Heart left ventricle (tissue), 16 donors: Measurements from ENCODE around the gene NCLN. TPM values are rescaled to one million over a fixed set of nuclear protein-coding genes. Genes with fewer than 3 reads are reported as not detected.
A peak's percentile ranks its signal among the peaks of the same experiment; 100 is the strongest.

Source experiments
- ATAC-seq, 4 donors: fragments of 200-7000 bp; cut with Tn5 transposase; one replicate each; pipeline ENCODE4 v1.9.1; 2020 to 2022; ENCODE audit warnings: moderate library complexity in 4 of 4, mild to moderate bottlenecking in 3 of 4, moderate number of reproducible peaks in 1 of 4
- DNase-seq, 5 donors: peaks; one replicate each; pipeline ENCODE4 v3.0.0-alpha.2; 2020
- H3K27ac ChIP-seq, 12 donors: fragments of 200-600 bp; sonication (generic) in 4 of 12; one replicate each; pipeline versions ENCODE4 v1.5.0 to v1.8.0; 2016 to 2022; ENCODE audit warnings: mild to moderate bottlenecking in 2 of 12
- H3K27me3 ChIP-seq, 9 donors: fragments of 200-600 bp; sonication (generic) in 2 of 9; one replicate each; pipeline versions ENCODE4 v1.5.1 to v1.8.0; 2016 to 2022; ENCODE audit warnings: mild to moderate bottlenecking in 3 of 9
- H3K36me3 ChIP-seq, 9 donors: fragments of 200-600 bp; sonication (generic) in 2 of 9; one replicate each; pipeline versions ENCODE4 v1.5.0 to v1.8.0; 2018 to 2022; ENCODE audit warnings: mild to moderate bottlenecking in 2 of 9
- H3K4me1 ChIP-seq, 12 donors: fragments of 200-600 bp; sonication (generic) in 4 of 12; one replicate each; pipeline versions ENCODE4 v1.5.0 to v1.8.0; 2016 to 2022; ENCODE audit warnings: mild to moderate bottlenecking in 3 of 12
- H3K4me3 ChIP-seq, 12 donors: fragments of 200-600 bp; sonication (generic) in 4 of 12; one replicate each; pipeline versions ENCODE4 v1.5.0 to v1.8.0; 2017 to 2022; ENCODE audit warnings: mild to moderate bottlenecking in 9 of 12, moderate library complexity in 4 of 12
- H3K9me3 ChIP-seq, 12 donors: fragments of 200-600 bp; sonication (generic) in 4 of 12; one replicate each; pipeline versions ENCODE4 v1.5.0 to v1.8.0; 2016 to 2022; ENCODE audit warnings: mild to moderate bottlenecking in 1 of 12
- CTCF ChIP-seq, 12 donors: fragments of 200-600 bp; sonication (generic) in 4 of 12; IDR thresholded peaks; one replicate each; pipeline versions ENCODE4 v1.5.0 to v1.8.0; 2018 to 2022; ENCODE audit warnings: antibody characterized with exemption in 12 of 12, mild to moderate bottlenecking in 5 of 12
- POLR2A ChIP-seq, 2 donors: fragments of 450-650 bp; IDR thresholded peaks; one replicate each; pipeline ENCODE4 v1.6.1; 2017; ENCODE audit warnings: antibody characterized with exemption in 2 of 2, mild to moderate bottlenecking in 2 of 2, moderate library complexity in 2 of 2
- WGBS, 4 donors: extraction: QIAGEN DNeasy Blood & Tissue Kit in 2 of 4; methylation state at CpG; one replicate each; pipeline versions ENCODE4 v1.1.5 to v1.1.7; 2013 to 2018; 5-methylcytosine and 5-hydroxymethylcytosine counted together
- intact Hi-C, 10 donors: fragments of 100-400 bp; cut with DNase I; formaldehyde crosslinking; loops; one replicate each; pipeline versions ENCODE4 v1.11.1 to v1.14.2; 2022
- polyA plus RNA-seq, 2 donors: library from polyadenylated mRNA; stranded (reverse); fragments of 200-250 nt; gene quantifications; one replicate each; pipeline ENCODE4 v1.2.3, GENCODE V29; 2013
- total RNA-seq, 9 donors: library from RNA; depleted of rRNA in 2 of 9; stranded (reverse); fragments of >200 nt in 2 of 9; fragmentation: NEBNext Ultra II Directional in 3 of 9; extraction: Animal tissue kit (Norgen Biotek cat#: 25700) in 3 of 9; gene quantifications; one replicate each; pipeline versions ENCODE4 v1.1.0 to v1.2.4, GENCODE V29; 2016 to 2023
- donor health status: ischemic (EF 13 %, LVEDD 7.1; RV severe dilation, severe dysfunction).
- donor health status: healthy with polysubstance abuse.
- donor health status: DM: no; HTN: yes; CAD: no.
- donor health status: DM: no; HTN: no; CAD: no.
- donor health status: ischemic (EF 25% LVEDD 6.9; RV normal size, moderate dysfunction).
- donor health status: ischemic (EF 25% LVEDD 5.7; RV mildly dilated, moderate dysfunction).
- donor health status: healthy.
- donor health status: DM: yes; HTN: yes; CAD: no.
- donor health status: ischemic (EF 35%, LVEDD 5.7; RV mildly dilated, moderate dysfunction).
- donor health status: nonischemic (EF 11% LVEDD 7.7; RV severe dilation, severe dysfunction).
- donor health status: DM: yes; HTN: yes; CAD: no.
- donor health status: PGD.
- donor health status: ischemic (EF 29% LVEDD 5.4; RV normal size, mild dysfunction).
- donor health status: nonischemic (EF 23%, LVEDD 6.1; RV moderate dilation, normal function).

Gene NCLN
- total and polyA plus RNA-seq, 11 donors, result 16.7 to 67.5 (median 26.4) TPM

DNA sequence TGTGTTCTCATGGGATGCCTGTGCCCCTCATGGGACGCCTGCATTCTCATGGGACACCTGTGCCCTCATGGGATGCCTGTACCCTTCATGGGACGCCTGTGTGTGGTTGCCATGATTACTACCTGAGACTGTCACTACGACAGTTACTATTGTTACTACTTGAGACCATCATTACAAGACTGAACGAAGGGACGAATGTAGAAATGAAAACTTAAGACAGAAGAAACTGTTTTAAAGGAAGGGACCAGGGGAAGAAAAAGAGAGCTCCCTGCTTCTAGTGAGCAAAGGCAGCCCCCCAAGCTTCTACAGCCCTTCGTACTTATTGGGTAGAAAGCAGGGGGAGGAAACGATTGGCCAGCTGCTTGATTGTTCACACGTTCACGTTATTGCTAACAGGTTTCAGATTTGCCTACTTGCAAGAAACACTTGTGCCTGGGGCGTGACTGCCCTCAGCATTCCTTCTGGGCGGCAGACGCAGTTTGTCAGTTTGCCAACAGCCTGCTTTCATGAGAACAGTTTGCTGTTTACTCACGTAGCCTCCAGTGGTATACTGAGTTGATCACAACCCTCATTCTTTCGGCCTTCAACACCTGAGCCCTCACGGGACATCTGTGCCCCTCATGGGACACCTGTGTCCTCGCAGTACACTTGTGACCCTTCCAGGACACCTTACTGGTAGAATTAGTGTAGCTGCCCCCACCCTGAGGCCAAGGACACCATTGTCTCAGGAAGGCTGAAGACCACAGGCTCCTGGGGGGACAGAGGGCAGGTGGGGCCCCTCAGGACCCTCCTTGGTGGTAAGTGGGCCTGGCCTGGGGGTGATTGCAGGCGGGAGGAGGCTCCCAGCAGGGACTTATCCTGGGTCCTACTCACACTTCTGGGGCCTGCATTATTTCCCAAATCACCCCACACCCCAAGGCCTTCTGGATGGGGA is 9.7 kb upstream of the NCLN start:
- DNase-seq (no peak), ATAC-seq (no peak)
- intact Hi-C loops, result no loop called here
- H3K27ac ChIP-seq, result peak overlapping the region in 1 of 12 donors; percentile 73
- no peaks in the 10 kb centered on the region for H3K27me3 ChIP-seq
- no peaks in the 10 kb centered on the region for H3K9me3 ChIP-seq
- 49 to 72% (median 56%) methylated on average over 17 of the region's 17 CpGs for WGBS, 4 donors
- TF ChIP-seq CTCF (IDR thresholded peaks at IDR 0.05) (no peak), POLR2A (IDR thresholded peaks at IDR 0.05) (no peak)
- H3K36me3 ChIP-seq, result no peaks in the 10 kb centered on the region
- no peak overlapping the region for H3K4me3 ChIP-seq
- peaks cover 0 to 39% (median 0%) of the 10 kb centered on the region in 12 donors for H3K4me1 ChIP-seq

GRCh38 chr19:3176715-3177501 is 8.8 kb upstream of the NCLN start:
- Histone ChIP-seq H3K27me3 (no peaks in the 10 kb centered on the region), H3K27ac (peak overlapping the region in 1 of 12 donors; percentile 73), H3K36me3 (no peaks in the 10 kb centered on the region), H3K4me1 (peaks cover 0 to 46% (median 0%) of the 10 kb centered on the region in 12 donors), H3K4me3 (peak overlapping the region in 1 of 12 donors; percentile 39), H3K9me3 (no peaks in the 10 kb centered on the region)
- DNase-seq (no peak), ATAC-seq (peak in 3 of 4 donors; percentile 6 to 22 (median 21))
- TF ChIP-seq CTCF (IDR thresholded peaks at IDR 0.05), result no peak
- no peak for TF ChIP-seq POLR2A (IDR thresholded peaks at IDR 0.05)
- WGBS, 4 donors, result 70 to 82% (median 77%) methylated on average over 11 of the region's 11 CpGs
- intact Hi-C loops, result no loop called here

GRCh38 chr19:3178377-3178972 is 7.3 kb upstream of the NCLN start, which contains the start of gene S1PR4:
Gene S1PR4, plus strand, starts transcription at chr19:3178769. Its CDS starts 24 bp downstream, at chr19:3178793.
- TF ChIP-seq CTCF (IDR thresholded peaks at IDR 0.05), result no peak
- no peak for TF ChIP-seq POLR2A (IDR thresholded peaks at IDR 0.05)
- peaks cover 0 to 52% (median 0%) of the 10 kb centered on the region in 12 donors for H3K4me1 ChIP-seq
- peak in 3 of 4 donors; percentile 16 to 66 (median 46) for ATAC-seq
- H3K27ac ChIP-seq, result peak within 1 kb of the TSS in 6 of 12 donors; percentile 2 to 96 (median 44)
- H3K9me3 ChIP-seq, result no peaks in the 10 kb centered on the region
- peak within 1 kb of the TSS in 9 of 12 donors; percentile 3 to 67 (median 24) for H3K4me3 ChIP-seq
- intact Hi-C loops, result no loop called here
- no peaks in the 10 kb centered on the region for H3K27me3 ChIP-seq
- DNase-seq, result peak in 1 of 5 donors; percentile 31
- H3K36me3 ChIP-seq, result no peaks in the 10 kb centered on the region
- 59 to 78% (median 63%) methylated on average over 26 to 42 of the region's 42 CpGs for WGBS, 4 donors
